HepG2 (cell line): Measurements from ENCODE around the gene STK32C. TPM values are rescaled to one million over a fixed set of nuclear protein-coding genes. Genes with fewer than 3 reads are reported as not detected.

Experiments
- AHR ChIP-seq: IDR thresholded peaks from 2 replicates; pipeline ENCODE4 v1.6.1; 2018; ENCODE audit warnings: missing genetic modification reagents, missing compliant biosample characterization
- CEBPG ChIP-seq: IDR thresholded peaks from 2 replicates; pipeline ENCODE4 v1.6.1; 2016
- ETV6 ChIP-seq: sonication (generic); formaldehyde crosslinking; conservative IDR thresholded peaks from 2 replicates; pipeline ENCODE4 v1.4.0; 2020; ENCODE audit warnings: missing genetic modification reagents
- HINFP ChIP-seq: sonication (generic); formaldehyde crosslinking; IDR thresholded peaks from 2 replicates; pipeline ENCODE4 v1.4.0; 2020; ENCODE audit warnings: low read depth, mild to moderate bottlenecking, missing genetic modification reagents
- HMGXB3 ChIP-seq: sonication (generic); formaldehyde crosslinking; IDR thresholded peaks from 2 replicates; pipeline ENCODE4 v1.4.0; 2020; ENCODE audit warnings: missing genetic modification reagents, borderline replicate concordance
- KAT2B ChIP-seq: fragments of 150-350 bp; IDR thresholded peaks from 2 replicates; pipeline ENCODE4 v1.6.1; 2014; ENCODE audit warnings: low read depth, low read length, borderline replicate concordance
- MAFK ChIP-seq, 2 experiments: IDR thresholded peaks in 1 of 2; conservative IDR thresholded peaks in 1 of 2; 2 replicates each; pipeline ENCODE4 v1.6.1; 2011; ENCODE audit warnings: improper control_type of control experiment in 2 of 2, low read length in 2 of 2
- MED1 ChIP-seq: sonication (generic); formaldehyde crosslinking; IDR thresholded peaks from 2 replicates; pipeline ENCODE4 v1.4.0; 2020; ENCODE audit warnings: missing genetic modification reagents
- ONECUT2 ChIP-seq: sonication (generic); formaldehyde crosslinking; IDR thresholded peaks from 2 replicates; pipeline ENCODE4 v1.4.0; 2020; ENCODE audit warnings: missing genetic modification reagents
- RARG ChIP-seq: sonication (generic); formaldehyde crosslinking; IDR thresholded peaks from 2 replicates; pipeline ENCODE4 v1.4.0; 2020; ENCODE audit warnings: low read depth, mild to moderate bottlenecking, missing genetic modification reagents
- TOPORS ChIP-seq: sonication (generic); formaldehyde crosslinking; IDR thresholded peaks from 2 replicates; pipeline ENCODE4 v1.8.0; 2023; ENCODE audit warnings: mild to moderate bottlenecking, missing genetic modification reagents
- ZBTB1 ChIP-seq: sonication (generic); formaldehyde crosslinking; IDR thresholded peaks from 2 replicates; pipeline ENCODE4 v1.4.0; 2020; ENCODE audit warnings: missing genetic modification reagents, borderline replicate concordance
- ZBTB21 ChIP-seq: sonication (generic); formaldehyde crosslinking; IDR thresholded peaks from 2 replicates; pipeline ENCODE4 v1.4.0; 2020; ENCODE audit warnings: missing genetic modification reagents
- ZNF180 ChIP-seq: sonication (generic); formaldehyde crosslinking; IDR thresholded peaks from 2 replicates; pipeline ENCODE4 v1.4.0; 2020; ENCODE audit warnings: low read depth, missing genetic modification reagents, borderline replicate concordance
- ZNF543 ChIP-seq: sonication (generic); formaldehyde crosslinking; IDR thresholded peaks from 2 replicates; pipeline ENCODE4 v1.4.0; 2020; ENCODE audit warnings: mild to moderate bottlenecking, missing genetic modification reagents
- ZSCAN20 ChIP-seq: sonication (generic); formaldehyde crosslinking; IDR thresholded peaks from 2 replicates; pipeline ENCODE4 v1.4.0; 2020; ENCODE audit warnings: missing genetic modification reagents, mild to moderate bottlenecking, borderline replicate concordance
- polyA plus RNA-seq, 8 experiments: library from polyadenylated mRNA; depleted of rRNA in 3 of 8; stranded (reverse) in 7 of 8; unstranded in 1 of 8; fragments of >200 nt; fragmentation: Illumina TruSeq in 4 of 8; extraction: Trizol in 4 of 8; gene quantifications; 2 replicates each; pipeline versions ENCODE4 v1.2.1 to v1.2.3, GENCODE V29; 2011 to 2016; ENCODE audit warnings: low read depth in 4 of 8, missing spikeins in 1 of 8, mixed read lengths in 1 of 8; ENCODE audit not compliant: insufficient read depth in 1 of 8
- total RNA-seq, 5 experiments: library from RNA; depleted of rRNA; stranded (reverse); fragments of >200 nt; fragmentation: Illumina TruSeq; extraction: Trizol; gene quantifications; 2 replicates each; pipeline ENCODE4 v1.2.3, GENCODE V29; 2016; ENCODE audit warnings: low read depth in 1 of 5
- TF ChIP-seq, protein P1 (sequence below): sonication (generic); formaldehyde crosslinking; IDR thresholded peaks from 2 replicates; pipeline ENCODE4 v1.4.0; 2020; ENCODE audit warnings: missing genetic modification reagents
- TF ChIP-seq, protein P2 (sequence below): sonication (generic); formaldehyde crosslinking; IDR thresholded peaks from 2 replicates; pipeline ENCODE4 v1.9.0; 2021; ENCODE audit warnings: missing genetic modification reagents, mild to moderate bottlenecking, borderline replicate concordance
- TF ChIP-seq, protein P3 (sequence below): IDR thresholded peaks from 2 replicates; pipeline ENCODE4 v1.6.1; 2012; ENCODE audit warnings: low read depth, low read length, improper control_type of control experiment

Gene STK32C
- total and polyA plus RNA-seq, 2 of the 13 experiments (the other 11 are each of a cell fraction or from before 2014, with no cell fraction given), result 10.9 to 19.4 TPM

- TF ChIP-seq HINFP (CRISPR knock-in tag) (no peak), ZBTB1 (CRISPR knock-in tag) (no peak), MED1 (peak; percentile 41), ETV6 (CRISPR knock-in tag) (0 out of 2 replicates have a peak, but pooled peaks have one; percentile 47), ZBTB21 (CRISPR knock-in tag) (no peak), MAFK (conservative IDR thresholded peaks at IDR 0.05 in 1 of 2, IDR thresholded peaks at IDR 0.05 in 1 of 2; ENCODE audit: low read length in 2 of 2) (no peak), KAT2B (no peak), ZSCAN20 (0 out of 2 replicates have a peak, but pooled peaks have one; percentile 43), CEBPG (CRISPR knock-in tag) (no peak), ZNF180 (no peak), ZNF543 (CRISPR knock-in tag) (peak; percentile 62; the same call in 1 of the 2 replicates), ONECUT2 (CRISPR knock-in tag) (no peak), TOPORS (CRISPR knock-in tag) (no peak; the same call in 1 of the 2 replicates), AHR (CRISPR knock-in tag) (no peak; the same call in 1 of the 2 replicates), HMGXB3 (no peak), RARG (CRISPR knock-in tag) (no peak)
- TF ChIP-seq, protein P1, sequence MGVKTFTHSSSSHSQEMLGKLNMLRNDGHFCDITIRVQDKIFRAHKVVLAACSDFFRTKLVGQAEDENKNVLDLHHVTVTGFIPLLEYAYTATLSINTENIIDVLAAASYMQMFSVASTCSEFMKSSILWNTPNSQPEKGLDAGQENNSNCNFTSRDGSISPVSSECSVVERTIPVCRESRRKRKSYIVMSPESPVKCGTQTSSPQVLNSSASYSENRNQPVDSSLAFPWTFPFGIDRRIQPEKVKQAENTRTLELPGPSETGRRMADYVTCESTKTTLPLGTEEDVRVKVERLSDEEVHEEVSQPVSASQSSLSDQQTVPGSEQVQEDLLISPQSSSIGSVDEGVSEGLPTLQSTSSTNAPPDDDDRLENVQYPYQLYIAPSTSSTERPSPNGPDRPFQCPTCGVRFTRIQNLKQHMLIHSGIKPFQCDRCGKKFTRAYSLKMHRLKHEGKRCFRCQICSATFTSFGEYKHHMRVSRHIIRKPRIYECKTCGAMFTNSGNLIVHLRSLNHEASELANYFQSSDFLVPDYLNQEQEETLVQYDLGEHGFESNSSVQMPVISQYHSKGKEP (CRISPR knock-in tag), result no peak
- TF ChIP-seq, protein P2, sequence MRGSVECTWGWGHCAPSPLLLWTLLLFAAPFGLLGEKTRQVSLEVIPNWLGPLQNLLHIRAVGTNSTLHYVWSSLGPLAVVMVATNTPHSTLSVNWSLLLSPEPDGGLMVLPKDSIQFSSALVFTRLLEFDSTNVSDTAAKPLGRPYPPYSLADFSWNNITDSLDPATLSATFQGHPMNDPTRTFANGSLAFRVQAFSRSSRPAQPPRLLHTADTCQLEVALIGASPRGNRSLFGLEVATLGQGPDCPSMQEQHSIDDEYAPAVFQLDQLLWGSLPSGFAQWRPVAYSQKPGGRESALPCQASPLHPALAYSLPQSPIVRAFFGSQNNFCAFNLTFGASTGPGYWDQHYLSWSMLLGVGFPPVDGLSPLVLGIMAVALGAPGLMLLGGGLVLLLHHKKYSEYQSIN (CRISPR knock-in tag), result no peak
- TF ChIP-seq, protein P3, sequence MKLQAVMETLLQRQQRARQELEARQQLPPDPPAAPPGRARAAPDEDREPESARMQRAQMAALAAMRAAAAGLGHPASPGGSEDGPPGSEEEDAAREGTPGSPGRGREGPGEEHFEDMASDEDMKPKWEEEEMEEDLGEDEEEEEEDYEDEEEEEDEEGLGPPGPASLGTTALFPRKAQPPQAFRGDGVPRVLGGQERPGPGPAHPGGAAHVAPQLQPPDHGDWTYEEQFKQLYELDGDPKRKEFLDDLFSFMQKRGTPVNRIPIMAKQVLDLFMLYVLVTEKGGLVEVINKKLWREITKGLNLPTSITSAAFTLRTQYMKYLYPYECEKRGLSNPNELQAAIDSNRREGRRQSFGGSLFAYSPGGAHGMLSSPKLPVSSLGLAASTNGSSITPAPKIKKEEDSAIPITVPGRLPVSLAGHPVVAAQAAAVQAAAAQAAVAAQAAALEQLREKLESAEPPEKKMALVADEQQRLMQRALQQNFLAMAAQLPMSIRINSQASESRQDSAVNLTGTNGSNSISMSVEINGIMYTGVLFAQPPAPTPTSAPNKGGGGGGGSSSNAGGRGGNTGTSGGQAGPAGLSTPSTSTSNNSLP, result no peak
These were observed 24.1 kb upstream of the STK32C start, which contains the start of gene LRRC27 (continued) for GRCh38 chr10:132331601-132332432.
